ENCODE data around the gene METAP2.

DNA sequence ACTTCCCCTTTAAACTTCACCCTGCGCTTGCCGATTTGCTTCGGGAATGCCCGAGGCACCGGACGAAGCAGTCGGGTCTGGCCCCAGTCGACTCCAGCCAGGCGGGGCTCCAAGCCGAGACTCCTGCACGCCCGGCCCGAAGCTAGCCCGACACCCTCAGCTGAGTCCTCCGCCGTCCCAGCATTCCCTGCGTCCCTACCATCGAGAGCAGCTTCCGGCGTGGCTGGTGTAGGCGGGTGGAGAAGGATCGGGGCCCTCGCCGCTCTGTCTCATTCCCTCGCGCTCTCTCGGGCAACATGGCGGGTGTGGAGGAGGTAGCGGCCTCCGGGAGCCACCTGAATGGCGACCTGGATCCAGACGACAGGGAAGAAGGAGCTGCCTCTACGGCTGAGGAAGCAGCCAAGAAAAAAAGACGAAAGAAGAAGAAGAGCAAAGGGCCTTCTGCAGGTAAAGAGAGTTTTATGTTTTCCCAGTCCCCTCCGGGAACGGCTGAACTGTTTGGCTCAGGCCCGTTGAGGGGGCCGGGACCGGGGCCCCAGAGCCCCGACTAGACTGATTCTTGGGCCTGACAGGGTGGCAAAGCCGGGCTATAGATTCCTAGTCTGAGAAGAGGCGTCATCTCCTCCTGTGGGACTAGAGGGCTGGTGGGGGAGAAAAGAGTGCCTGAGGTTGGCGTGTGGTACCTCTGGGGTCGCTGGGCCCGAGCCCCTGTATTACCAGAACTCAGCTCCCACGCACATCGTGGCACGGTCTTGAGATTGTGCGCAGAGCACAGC is at the start of gene METAP2:
- TF ChIP-seq POU2F2 (IDR thresholded peaks at IDR 0.05; ENCODE audit: low read depth, low read length): peak; percentile 86
- TF ChIP-seq POLR2A (IDR thresholded peaks at IDR 0.05; ENCODE audit: low read depth, low read length): peak; percentile 98
- TF ChIP-seq TAF1 (IDR thresholded peaks at IDR 0.05; ENCODE audit: low read depth, low read length): peak; percentile 99
- TF ChIP-seq POLR2AphosphoS5 (IDR thresholded peaks at IDR 0.05; ENCODE audit: low read depth, low read length): peak; percentile 99

Data from GM12891 (cell line).